Measurements from ENCODE around the gene SP140.
"Not testable (repeated sequence)": the region's sequence is repeated elsewhere in the genome, so short reads cannot be mapped to it uniquely, and the experiment has no call there.

Gene SP140

DNA sequence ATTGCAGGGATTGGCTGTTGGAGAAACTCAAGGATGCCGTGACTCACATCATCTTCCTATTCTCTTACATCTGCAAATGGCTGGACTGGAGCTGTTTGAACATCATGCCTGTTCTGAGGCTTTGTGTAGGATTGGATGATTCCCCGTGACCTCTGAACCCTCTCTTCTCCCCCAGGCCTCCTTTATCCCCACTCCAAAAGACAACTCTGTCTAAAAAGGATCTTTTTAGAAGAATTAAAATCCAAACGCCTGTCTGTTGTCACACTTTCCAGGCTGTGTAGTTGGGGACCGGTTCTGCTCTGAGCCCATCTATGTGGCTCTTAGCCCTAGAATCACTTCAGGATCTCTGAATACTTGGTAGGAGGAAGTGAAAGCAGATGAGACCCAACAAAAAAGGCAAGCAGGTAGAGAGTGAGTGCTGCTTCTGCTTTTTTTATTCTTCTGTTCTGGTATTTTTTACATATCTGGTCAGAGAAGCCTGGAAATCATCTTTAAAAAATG, 565 bp downstream of the SP140 start:
- no peak for DNase-seq

DNA sequence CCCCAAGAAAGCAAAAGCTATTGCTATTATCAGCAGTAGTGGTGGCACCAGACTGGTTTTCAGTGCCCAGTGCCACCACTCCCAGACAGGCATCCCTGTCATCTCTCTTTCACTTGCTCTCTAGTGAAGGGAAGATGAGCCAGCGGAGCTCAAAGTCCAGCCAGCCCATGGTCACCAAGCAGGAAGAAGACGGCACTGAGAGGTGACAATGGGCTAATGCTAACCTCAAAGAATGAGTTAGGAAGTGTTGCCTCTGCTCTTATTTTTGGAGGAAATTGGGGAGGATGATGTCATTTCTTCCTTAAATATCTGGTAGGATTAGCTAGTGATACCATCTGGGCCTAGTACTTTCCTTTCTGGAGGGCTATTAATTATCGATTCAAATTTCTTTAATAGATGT, 1.7 kb downstream of the SP140 start:
- no peak for DNase-seq

DNA sequence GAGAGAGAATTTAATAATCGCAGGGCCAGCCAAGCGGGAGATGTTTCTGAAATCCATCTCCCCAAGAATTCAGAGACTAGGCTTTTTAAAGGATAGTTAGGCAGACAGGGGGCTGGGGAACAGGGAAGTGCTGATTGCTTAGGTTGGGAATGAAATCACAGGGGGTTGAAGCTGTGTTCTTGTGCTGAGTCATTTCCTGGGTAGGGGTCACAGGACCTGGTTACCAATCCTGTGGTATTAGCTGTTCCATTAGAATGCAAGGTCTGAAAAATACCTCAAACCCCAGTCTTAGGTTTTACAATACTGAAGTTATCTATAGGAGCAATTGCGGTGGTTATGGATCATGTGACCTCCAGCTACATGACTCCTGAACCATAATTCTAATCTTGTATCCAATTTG, 4.6 kb downstream of the SP140 start:
- DNase-seq: no peak

DNA sequence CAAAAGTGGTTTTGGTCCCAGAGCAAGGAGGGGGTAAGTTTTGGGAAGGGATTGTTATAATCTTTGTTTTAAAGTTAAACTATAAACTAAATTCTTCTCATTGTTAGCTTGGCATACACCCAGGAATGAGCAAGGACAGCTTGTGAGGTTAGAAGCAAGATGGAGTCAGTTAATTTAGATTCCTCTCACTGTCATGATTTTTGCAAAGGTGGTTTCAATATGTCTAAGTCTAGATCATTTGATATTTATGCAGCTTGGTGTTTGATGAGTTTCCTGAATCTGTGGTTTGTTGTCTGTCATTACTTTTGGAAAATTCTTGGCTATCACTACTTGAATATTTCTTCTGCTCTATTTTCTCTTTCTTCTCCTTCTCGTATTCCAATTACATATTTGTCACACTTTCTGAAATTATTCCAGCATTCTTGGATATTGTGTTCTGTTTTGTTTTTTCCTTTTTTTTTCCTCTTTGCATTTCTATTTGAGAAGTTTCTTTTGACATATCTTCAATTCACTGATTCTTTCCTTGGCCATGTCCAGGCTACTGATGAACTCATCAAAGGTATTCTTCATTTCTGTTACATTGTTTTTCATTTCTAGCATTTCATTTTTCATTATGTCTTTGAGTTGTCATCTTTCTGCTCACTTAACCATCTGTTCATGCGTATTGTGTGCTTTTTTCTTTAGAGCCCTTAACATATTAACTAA, 5.1 kb downstream of the SP140 start:
- DNase-seq: no peak

DNA sequence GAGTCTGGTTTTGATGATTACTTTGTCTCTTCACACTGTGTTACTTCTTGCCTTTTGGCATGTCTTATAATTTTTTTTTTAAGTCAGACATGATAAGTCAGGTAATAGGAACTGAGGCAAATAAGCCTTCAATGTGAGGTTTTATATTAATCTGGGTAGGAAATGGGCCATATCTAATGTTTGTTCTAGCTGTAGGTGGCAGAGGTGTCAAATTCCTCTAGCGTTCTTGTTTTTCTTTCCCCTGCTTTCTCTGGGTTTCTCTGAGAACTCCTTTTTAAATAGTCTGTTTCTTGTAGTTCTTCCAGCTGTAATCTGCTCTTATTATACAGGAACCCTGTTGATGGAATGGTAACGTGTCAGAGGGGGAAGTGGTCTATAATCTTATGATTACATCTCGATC, 5.7 kb downstream of the SP140 start:
- no peak for DNase-seq

DNA sequence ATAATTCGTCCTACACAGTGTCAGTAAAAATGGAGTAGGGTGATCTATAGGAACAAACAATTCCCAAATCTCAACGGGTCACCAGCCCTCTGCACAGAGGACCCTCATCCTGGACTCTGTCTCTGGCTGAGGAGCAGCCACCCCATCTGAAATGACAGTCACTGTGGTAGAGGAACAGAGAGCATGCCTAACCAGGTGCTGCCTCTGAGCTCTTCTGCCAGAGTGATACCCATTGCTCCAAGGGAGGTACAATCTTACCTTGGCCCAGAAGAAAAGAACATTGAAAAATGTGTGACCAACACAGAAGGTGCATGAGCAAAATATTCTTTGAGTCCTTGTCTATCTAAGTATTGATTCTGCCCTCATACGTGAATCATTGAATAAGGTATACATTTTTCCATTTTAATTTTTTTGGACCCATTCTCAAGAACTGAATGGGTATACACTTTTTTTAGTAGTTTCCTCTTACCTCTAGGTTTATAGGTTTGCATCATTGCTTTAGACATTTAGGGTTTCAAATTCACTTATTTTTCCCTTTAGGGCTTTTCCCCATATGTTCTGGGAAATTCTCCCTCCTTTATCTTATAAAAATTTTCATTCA, 8.7 kb downstream of the SP140 start:
- no peak for DNase-seq

DNA sequence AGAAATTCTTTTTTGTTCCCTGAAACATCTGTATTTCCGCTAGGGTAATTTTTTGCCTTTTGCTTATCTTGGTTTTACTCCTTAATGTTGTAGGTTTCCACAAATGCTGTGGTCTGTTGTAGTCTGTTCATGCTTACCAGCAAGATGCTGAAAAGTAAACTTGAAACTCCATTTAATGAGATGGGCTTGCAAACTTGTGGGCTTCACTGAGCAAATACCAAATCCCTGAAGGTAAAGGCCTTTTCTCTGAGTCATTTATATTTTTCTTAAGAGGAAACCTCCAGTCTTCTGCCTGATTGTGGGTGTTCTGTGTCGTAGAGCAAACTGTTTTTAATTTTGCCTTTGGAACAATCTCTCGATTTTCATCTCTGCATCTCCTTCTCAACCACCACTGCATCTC, 9.3 kb downstream of the SP140 start:
- no peak for DNase-seq

DNA sequence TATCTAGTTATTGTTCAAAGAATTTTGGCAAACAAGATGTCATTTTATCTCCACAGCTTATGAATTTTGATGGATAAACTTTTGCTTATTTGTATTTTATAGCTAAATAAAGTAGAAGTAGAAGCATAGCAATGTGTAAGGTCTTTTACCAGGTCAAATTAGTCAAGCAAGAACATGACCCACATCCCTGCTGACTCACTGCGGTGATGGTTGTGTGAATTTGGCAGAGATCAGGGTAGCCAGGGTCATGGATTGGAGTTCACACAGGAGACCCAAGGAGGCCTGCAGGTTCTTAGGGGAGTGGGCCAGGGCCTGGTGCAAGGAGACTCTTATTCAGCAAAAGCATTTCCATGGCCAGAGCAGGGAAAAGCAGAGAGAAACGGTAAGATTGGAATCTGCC, 18.7 kb downstream of the SP140 start:
- no peak for DNase-seq

DNA sequence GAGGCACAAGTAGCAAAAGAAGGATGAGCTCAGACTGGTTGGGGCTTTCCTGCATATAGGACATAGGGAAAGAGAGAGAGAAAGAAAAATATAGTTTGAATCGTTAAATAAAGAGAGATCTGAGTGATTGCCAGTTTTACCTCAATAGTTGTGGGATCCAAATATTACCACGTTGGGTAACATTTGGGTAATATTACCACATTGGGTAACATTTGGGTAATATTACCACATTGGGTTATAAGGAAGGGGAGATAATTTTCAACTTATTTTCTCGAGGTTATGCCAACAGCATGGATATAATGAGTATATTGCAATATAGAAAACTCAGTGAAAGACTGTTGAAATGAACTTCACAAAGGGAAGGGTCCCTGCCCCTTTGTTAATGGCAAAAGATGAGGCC, 20.7 kb downstream of the SP140 start:
- no peak for DNase-seq

DNA sequence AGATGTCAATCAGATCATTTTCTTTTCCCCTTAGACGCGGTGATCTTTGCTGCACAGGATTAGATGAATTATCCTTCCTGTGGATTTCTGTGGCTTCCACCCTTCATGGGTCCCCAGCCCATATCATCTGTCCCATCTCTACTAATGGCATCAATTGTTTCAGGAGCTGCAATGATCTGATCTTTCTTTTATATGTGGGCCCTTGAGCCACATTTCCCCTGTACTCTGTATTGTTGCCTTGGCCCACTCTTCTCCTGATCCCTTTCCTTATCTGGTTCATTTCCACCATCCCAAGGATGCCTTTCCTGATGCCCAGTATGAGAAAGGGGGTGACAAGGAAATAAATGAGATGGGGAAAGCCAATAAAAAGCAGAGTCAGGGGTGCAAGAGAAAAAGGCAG, 24.7 kb downstream of the SP140 start:
- no peak for DNase-seq

DNA sequence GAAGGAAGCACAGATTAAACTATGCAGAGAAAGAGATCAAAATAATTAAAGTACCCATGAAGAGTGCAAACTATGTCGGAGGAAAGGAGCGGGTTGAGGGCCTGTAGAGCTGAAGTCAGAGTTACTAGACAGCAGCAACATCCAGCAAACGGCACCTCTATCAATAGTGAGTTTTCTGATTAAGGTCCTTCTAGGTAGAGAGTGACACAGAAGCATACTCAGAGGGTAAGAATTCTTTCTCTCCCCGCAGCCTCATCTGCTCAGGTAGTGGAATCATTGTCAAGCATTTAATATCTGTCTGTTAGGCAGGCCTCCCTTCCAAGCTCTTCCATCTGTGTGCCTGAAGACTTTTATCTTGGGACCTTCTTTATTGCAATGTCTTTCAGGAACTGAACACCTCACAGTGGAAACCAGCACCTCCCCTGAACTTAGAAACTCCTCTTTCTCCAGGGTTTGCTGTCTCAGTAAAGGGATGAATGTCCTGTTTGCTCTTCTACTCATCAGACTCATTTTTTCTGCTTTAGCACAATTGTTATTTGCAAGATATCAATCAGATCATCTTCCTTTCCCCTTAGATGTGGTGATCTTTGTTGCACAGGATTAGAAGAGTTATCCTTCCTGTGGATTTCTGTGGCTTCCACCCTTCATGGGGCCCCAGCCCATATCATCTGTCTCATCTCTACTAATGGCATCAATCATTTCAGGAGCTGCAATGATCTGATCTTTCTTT, 28.8 kb downstream of the SP140 start:
- no peak for DNase-seq

DNA sequence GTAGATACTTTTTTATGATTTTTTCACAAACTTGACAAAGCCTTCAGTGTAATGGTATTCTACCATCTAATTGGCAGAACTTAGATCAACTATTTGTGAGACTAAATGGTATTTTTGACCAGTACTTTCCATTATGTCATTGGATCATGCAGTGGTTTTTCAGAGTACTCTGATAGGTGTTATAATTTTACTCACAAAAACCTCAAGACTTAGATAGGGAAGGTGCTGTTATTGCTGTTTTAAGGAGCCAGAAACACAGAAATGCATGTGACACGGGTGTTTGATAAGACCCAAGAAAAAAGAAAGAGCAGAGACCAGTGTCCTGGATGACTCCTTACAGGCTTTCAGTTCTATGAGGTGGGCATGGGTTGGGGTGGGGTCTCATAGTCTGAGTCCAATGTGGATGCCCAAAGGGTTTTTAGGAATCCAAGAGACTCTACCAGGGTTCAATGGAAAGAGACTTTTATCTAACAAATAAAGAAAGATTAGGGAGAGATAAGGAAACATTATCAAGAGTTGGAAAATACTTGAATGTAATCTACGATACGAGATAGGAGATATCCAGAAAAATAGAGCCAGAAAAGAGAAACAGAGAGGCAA, 31.3 kb downstream of the SP140 start:
- no peak for DNase-seq

DNA sequence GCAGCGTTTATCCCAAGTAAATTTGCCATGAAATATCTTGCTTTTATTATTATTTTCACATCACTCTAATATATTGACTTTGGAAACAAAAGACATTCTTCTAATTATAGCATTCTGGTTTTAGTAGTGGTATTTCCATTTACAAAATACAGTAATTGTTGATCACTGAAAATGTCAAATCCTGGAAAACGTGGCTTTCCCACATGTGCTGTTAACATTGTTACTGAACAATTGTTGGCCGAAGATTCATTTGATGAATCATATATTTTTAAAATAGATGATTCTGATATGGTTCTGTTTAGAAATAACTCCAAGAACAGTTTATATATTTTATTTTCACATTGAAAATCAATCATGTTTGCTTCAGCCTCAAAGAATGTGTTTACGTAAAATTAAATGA, 32.9 kb downstream of the SP140 start:
- DNase-seq: no peak

DNA sequence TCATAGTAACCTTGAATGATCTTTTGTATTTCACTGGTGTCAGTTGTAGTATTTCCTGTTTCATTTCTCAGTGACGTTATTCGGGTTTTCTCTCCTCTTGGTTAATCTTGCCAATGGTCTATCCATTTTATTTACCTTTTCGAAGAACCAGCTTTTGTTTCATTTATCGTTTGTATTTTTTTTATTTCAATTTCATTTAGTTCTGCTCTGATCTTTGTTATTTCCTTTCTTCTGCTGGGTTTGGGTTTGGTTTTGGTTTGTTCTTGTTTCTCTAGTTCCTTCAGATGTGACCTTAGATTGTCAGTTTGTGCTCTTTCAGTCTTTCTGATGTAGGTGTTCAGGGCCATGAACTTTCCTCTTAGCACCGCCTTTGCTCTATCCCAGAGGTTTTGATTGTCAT, 36.7 kb downstream of the SP140 start:
- no peak for DNase-seq

DNA sequence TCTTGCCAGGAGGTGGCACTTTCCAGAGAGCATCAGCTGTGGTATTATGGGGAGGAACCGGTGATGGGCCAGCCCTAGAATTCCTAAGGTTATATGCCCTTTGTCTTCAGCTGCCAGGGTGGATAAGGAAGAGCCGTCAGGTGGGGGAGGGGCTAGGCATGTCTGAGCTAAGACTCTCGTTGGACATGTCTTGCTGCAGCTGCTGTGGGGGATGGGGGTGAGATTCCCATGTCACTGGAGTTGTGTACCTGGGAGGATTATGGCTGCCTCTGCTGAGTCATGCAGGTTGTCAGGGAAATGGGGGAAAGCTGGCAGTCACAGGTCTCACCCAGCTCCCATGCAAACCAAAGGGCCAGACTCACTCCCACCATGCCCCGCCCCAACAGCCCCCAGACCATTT, 39.4 kb downstream of the SP140 start:
- not testable (repeated sequence) for DNase-seq

DNA sequence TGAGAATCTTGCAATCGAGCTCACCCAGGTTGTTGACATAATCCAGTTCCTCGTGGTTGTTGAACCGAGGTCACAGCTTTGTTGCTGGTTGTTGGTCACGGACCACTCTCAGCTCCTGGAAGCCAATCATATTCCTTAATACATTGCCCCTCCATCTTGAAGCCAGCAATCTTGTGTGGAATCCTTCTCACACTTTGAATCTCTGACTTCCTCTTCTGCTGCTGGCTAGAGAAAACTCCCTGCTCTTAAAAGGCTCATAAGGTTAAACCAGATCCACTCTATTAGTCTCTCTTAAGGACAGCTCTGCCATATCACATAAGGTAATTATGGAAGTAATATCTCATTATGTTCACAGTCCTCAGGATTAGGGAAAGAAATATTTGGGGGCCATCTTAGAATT, 41.1 kb downstream of the SP140 start:
- no peak for DNase-seq

DNA sequence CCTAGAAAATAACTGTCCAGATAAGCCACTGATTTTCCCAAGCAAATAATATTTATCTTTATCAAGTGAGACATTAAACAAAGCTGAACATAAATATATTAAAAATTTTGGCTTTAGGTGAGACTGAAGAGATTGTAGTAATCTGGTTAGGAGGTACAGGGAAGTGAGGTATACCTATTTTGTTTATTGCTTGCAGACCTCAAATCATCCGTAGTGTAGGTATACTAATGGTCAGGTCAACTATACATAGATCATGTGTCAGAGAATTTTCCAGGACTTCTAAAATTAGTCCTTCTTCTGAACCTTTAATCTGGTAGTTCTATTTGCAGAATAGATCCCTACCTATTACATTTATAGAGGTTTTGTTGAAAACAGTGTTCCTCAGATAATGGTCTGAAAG, 41.5 kb downstream of the SP140 start:
- DNase-seq: no peak

DNA sequence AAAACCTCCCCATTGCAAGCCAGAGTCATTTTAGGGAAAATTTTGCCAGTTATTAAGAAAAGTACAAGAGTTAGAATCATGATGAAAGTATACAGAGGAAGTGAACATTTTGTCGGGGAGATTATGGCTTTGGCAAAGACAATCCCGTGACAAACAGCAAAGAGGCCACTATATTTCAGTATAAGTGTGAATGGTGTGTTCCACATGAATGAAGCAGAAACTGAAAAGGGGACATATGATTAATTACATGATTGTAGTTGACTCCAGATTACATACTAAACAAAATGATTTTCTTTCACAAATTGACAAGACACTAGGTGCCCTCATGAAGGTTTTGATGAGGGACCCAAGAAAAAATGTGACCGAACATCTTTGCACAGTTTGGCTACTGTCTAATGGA, 42.0 kb downstream of the SP140 start:
- no peak for DNase-seq

DNA sequence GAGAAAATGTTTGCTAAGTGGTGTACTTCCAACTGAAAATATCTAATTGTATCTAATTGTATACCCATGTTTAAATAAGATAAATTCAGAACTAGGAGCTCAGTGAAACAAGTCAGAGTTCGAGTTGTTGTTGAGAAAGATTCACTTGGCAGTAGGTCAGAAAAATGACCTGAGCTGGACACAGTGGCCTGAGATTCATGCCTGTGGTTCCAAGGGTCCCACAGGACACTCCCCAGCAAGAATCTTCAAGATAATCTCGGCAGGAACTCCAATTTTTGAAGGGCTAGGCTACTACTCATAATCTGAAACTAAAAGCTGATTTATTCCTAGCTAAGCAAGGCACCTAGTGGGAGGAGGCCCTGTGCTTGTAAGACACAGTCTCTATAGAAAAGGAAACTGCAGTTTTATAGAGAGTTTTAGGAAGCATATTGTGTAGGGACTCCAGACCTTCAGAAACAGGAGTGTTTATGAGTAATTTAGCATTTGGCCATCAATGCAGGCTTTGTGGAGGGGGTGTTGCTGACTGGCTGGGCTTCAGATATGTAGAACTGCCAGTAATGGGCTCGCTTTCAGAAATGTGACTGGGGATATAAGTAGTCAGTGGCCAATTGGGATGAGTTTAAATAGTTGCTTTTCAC, 43.2 kb downstream of the SP140 start:
- no peak for DNase-seq

DNA sequence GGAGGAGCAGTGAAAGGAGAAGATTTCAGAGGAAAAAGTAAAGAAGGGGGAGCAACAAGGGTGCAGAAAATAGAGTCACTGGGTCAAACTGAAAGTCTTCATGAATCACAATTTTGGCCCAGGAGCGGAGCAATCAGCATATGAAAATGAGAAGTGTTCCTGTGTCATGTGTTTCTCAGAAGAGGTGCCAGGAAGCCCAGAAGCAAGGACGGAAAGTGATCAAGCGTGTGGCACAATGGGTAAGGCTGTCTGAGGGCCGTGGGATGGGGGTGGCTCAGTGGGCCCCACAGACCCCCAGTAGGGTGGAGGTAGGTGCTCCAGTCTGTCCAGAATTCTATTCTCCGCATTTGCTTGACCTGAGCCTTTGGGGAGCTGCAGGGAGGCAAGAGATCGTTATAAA, 44.2 kb downstream of the SP140 start:
- no peak for DNase-seq

DNA sequence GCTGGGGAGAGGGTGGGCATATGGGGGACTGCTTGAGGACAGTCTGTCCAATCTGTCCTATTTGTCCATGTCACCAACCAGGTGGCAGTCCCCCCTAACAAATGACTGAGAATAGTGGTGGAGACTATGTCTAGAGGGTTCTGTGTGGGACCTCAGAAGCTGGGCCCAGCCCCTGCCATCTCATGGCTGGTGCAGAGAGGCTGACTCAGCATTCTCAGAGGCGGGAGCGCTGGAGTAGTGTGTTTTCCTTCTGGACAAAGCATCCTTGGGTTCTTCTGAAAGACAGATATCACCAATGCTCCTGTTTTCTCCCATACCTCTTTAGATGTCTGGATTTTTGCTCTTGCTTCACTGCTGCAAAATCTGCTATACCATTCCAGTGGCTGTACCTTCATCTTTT, 57.4 kb downstream of the SP140 start:
- DNase-seq: no peak

DNA sequence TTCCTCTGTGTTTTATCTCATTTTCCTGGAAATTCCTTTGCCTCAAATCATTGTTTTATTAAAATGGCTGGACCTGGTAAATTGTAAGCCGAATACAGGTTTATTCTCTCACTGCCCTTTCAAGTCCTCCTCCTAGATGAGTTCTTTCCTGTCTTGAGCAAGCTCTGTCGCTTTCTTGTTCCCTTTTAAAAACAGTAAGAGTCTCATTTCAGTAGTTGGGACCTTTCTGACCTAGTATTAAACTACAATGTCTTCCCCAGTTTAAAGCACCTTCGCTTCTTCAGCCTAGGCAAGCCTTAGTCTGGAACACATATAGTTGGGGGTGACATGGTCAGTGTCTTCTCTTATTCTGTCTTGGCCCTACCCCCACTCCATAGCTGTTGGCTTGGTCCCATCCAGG, 60.5 kb downstream of the SP140 start:
- no peak for DNase-seq

DNA sequence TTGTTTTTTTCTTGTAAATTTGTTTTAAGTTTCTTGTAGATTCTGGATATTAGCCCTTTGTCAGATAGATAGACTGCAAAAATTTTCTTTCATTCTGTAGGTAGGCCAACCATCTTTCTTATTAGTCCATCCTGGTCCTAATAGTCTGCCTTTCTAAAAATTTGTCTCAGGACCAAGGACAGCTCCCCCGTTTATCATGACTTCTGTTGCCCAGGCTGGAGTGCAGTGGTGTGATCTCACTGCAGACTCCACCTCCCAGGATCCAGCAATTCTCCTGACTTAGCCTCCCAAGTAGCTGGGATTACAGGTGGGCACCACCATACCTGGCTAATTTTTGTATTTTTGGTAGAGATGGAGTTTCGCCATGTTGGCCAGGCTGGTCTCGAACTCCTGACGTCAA, 63.8 kb downstream of the SP140 start:
- not testable (repeated sequence) for DNase-seq

Data from NCI-H1436 (cell line).